GM23248 (cell line): ENCODE measurements around the gene CEMIP2. TPM values are rescaled to one million over a fixed set of nuclear protein-coding genes. Genes with fewer than 3 reads are reported as not detected.

Experiments used
- DNase-seq: peaks from one replicate; pipeline ENCODE4 v3.0.0-alpha.2; 2015
- H2AFZ ChIP-seq: fragments of 200-600 bp; sonication (generic); 2 replicates; pipeline ENCODE4 v1.6.1; 2016; ENCODE audit warnings: antibody characterized with exemption
- H3F3A ChIP-seq: fragments of 200-600 bp; sonication (generic); 2 replicates; pipeline ENCODE4 v1.6.1; 2016; ENCODE audit warnings: mild to moderate bottlenecking, antibody characterized with exemption, mixed run types; ENCODE audit not compliant: insufficient read depth
- H3K27ac ChIP-seq: fragments of 200-600 bp; sonication (generic); 2 replicates; pipeline ENCODE4 v1.5.1; 2016; ENCODE audit warnings: mild to moderate bottlenecking
- H3K27me3 ChIP-seq: fragments of 200-600 bp; sonication (generic); replicated peaks from 2 replicates; pipeline ENCODE4 v1.6.1; 2016; ENCODE audit warnings: mild to moderate bottlenecking; ENCODE audit not compliant: insufficient read depth
- H3K36me3 ChIP-seq: fragments of 200-600 bp; sonication (generic); 2 replicates; pipeline ENCODE4 v1.6.1; 2016; ENCODE audit warnings: low read depth, mild to moderate bottlenecking
- H3K4me1 ChIP-seq: fragments of 200-600 bp; sonication (generic); 2 replicates; pipeline ENCODE4 v1.6.1; 2016; ENCODE audit warnings: mild to moderate bottlenecking; ENCODE audit not compliant: insufficient read depth
- H3K4me2 ChIP-seq: fragments of 200-600 bp; sonication (generic); one replicate; pipeline ENCODE4 v1.6.1; 2016; ENCODE audit warnings: mild to moderate bottlenecking; ENCODE audit not compliant: unreplicated experiment
- H3K4me3 ChIP-seq: fragments of 200-600 bp; sonication (generic); 2 replicates; pipeline ENCODE4 v1.5.1; 2016; ENCODE audit warnings: mild to moderate bottlenecking
- H3K79me2 ChIP-seq: fragments of 200-600 bp; sonication (generic); 2 replicates; pipeline ENCODE4 v1.6.1; 2016; ENCODE audit warnings: mild to moderate bottlenecking; ENCODE audit not compliant: insufficient read depth
- H3K9ac ChIP-seq: fragments of 200-600 bp; sonication (generic); 2 replicates; pipeline ENCODE4 v1.6.1; 2016; ENCODE audit warnings: mild to moderate bottlenecking
- H3K9me2 ChIP-seq: fragments of 200-600 bp; sonication (generic); 2 replicates; pipeline ENCODE4 v1.6.1; 2016; ENCODE audit warnings: mixed run types, mild to moderate bottlenecking, moderate library complexity; ENCODE audit not compliant: insufficient read depth
- H3K9me3 ChIP-seq: fragments of 200-600 bp; sonication (generic); one replicate; pipeline ENCODE4 v1.6.1; 2017; ENCODE audit warnings: low read depth
- H4K20me1 ChIP-seq: fragments of 200-600 bp; sonication (generic); 2 replicates; pipeline ENCODE4 v1.6.0; 2016; ENCODE audit not compliant: insufficient read depth
- EZH2 ChIP-seq: fragments of 200-600 bp; sonication (generic); IDR thresholded peaks from 2 replicates; pipeline ENCODE4 v1.6.1; 2018; ENCODE audit warnings: antibody characterized with exemption, mild to moderate bottlenecking; ENCODE audit not compliant: insufficient read depth, poor library complexity, severe bottlenecking
- EZH2phosphoT487 ChIP-seq: fragments of 200-600 bp; sonication (generic); IDR thresholded peaks from 2 replicates; pipeline ENCODE4 v1.6.1; 2018; ENCODE audit warnings: antibody characterized with exemption, moderate library complexity, mild to moderate bottlenecking, low read depth; ENCODE audit not compliant: insufficient read depth
- WGBS, 2 experiments: methylation state at CpG; one replicate each; pipeline ENCODE4 v1.1.6; 2015 to 2017; ENCODE audit warnings: low lambda C conversion rate in 2 of 2, low coverage in 1 of 2; ENCODE audit errors: missing lambda C conversion rate in 2 of 2; 5-methylcytosine and 5-hydroxymethylcytosine counted together
- in situ Hi-C: fragments of 300-500 bp; cut with MboI; formaldehyde crosslinking; loops from 2 replicates; pipeline ENCODE4 v1.15.0; 2020
- polyA plus RNA-seq: library from polyadenylated mRNA; unstranded; fragments of >200 nt; fragmentation: Nextera tagmentation; extraction: Ambion mirVana; gene quantifications from 2 replicates; pipeline ENCODE4 v1.2.1, GENCODE V29; 2016
- total RNA-seq: library from RNA; depleted of rRNA; stranded (reverse); fragments of >200 nt; shearing (Covaris generic); gene quantifications from 2 replicates; pipeline ENCODE4 v1.2.3, GENCODE V29; 2014

Gene CEMIP2
- total and polyA plus RNA-seq, 2 experiments from 2014 or later = 12.7 to 40.4 TPM

GRCh38 chr9:71709384-71709783 is 58.9 kb downstream of the CEMIP2 start:
- Histone ChIP-seq H3K9ac (no peak overlapping the region), H3K4me3 (no peak overlapping the region), H3K36me3 (peaks cover 65% of the 10 kb centered on the region), H2AFZ (no peak overlapping the region), H4K20me1 (no peaks in the 10 kb centered on the region), H3K4me2 (no peak overlapping the region), H3K4me1 (peaks cover 6% of the 10 kb centered on the region; the same call in 1 of the 2 replicates), H3K27me3 (no peaks in the 10 kb centered on the region), H3F3A (peaks cover 8% of the 10 kb centered on the region; the same call in 1 of the 2 replicates), H3K9me3 (no peaks in the 10 kb centered on the region), H3K27ac (no peak overlapping the region), H3K9me2 (no peaks in the 10 kb centered on the region), H3K79me2 (no peaks in the 10 kb centered on the region)
- 89 to 100% methylated on average over 1 of the region's 1 CpG for WGBS, 2 experiments
- no peak for DNase-seq
- TF ChIP-seq EZH2 = no peak
- no peak for TF ChIP-seq EZH2phosphoT487
- in situ Hi-C loops = loop anchor here (10.0 kb wide), 1 partner anchor 105 kb away; no protein-coding TSS in a partner anchor

- Histone ChIP-seq H3K4me3 (no peak overlapping the region), H3K9ac (no peak overlapping the region), H3K9me3 (no peaks in the 10 kb centered on the region), H2AFZ (no peak overlapping the region), H3K4me2 (no peak overlapping the region), H3K27me3 (no peaks in the 10 kb centered on the region), H3K36me3 (peaks cover 43% of the 10 kb centered on the region), H3F3A (peaks cover 8% of the 10 kb centered on the region; the same call in 1 of the 2 replicates), H3K79me2 (no peaks in the 10 kb centered on the region), H3K27ac (no peak overlapping the region), H3K4me1 (peaks cover 6% of the 10 kb centered on the region), H3K9me2 (no peaks in the 10 kb centered on the region), H4K20me1 (no peaks in the 10 kb centered on the region)
- in situ Hi-C loops = loop anchor here (10.0 kb wide), 1 partner anchor 101 kb away; no protein-coding TSS in a partner anchor
- 52 to 70% methylated on average over 1 of the region's 1 CpG for WGBS, 2 experiments
- TF ChIP-seq EZH2 = no peak
- TF ChIP-seq EZH2phosphoT487 = no peak
- DNase-seq = no peak
These were observed 62.1 kb downstream of the CEMIP2 start for GRCh38 chr9:71706176-71706575.

- Histone ChIP-seq H2AFZ (no peak overlapping the region), H3K9ac (no peak overlapping the region), H3K9me3 (no peaks in the 10 kb centered on the region), H3K79me2 (no peaks in the 10 kb centered on the region), H3K27me3 (no peaks in the 10 kb centered on the region), H3K4me3 (no peak overlapping the region), H3K4me2 (no peak overlapping the region), H3K9me2 (no peaks in the 10 kb centered on the region), H3F3A (peaks cover 8% of the 10 kb centered on the region; the same call in 1 of the 2 replicates), H3K27ac (no peak overlapping the region), H3K4me1 (peaks cover 6% of the 10 kb centered on the region), H4K20me1 (no peaks in the 10 kb centered on the region), H3K36me3 (peaks cover 43% of the 10 kb centered on the region)
- in situ Hi-C loops = loop anchor here (10.0 kb wide), 1 partner anchor 100 kb away; no protein-coding TSS in a partner anchor
- DNase-seq = peak; percentile 35
- TF ChIP-seq EZH2phosphoT487 = no peak
- no peak for TF ChIP-seq EZH2
- 81 to 82% methylated on average over 1 of the region's 1 CpG for WGBS, 2 experiments
These were observed 63.5 kb downstream of the CEMIP2 start for GRCh38 chr9:71704796-71705195.

GRCh38 chr9:71703172-71703872 is 65.0 kb downstream of the CEMIP2 start:
- H3K36me3 ChIP-seq = peaks cover 47% of the 10 kb centered on the region
- no peak overlapping the region for H3K4me2 ChIP-seq
- no peak overlapping the region for H3K4me3 ChIP-seq
- no peak overlapping the region for H3K9ac ChIP-seq
- in situ Hi-C loops = loop anchor here (10.0 kb wide), 1 partner anchor 99 kb away; no protein-coding TSS in a partner anchor
- no peaks in the 10 kb centered on the region for H3K9me2 ChIP-seq
- no peaks in the 10 kb centered on the region for H3K27me3 ChIP-seq
- H4K20me1 ChIP-seq = no peaks in the 10 kb centered on the region
- no peak overlapping the region for H2AFZ ChIP-seq
- peak; percentile 54 for DNase-seq
- H3K79me2 ChIP-seq = no peaks in the 10 kb centered on the region
- peaks cover 6% of the 10 kb centered on the region for H3K4me1 ChIP-seq
- no peaks in the 10 kb centered on the region for H3K9me3 ChIP-seq
- no peak overlapping the region for H3K27ac ChIP-seq
- 69 to 71% methylated on average over 6 of the region's 6 CpGs for WGBS, 2 experiments
- TF ChIP-seq EZH2 (no peak), EZH2phosphoT487 (no peak)
- peaks cover 2% of the 10 kb centered on the region for H3F3A ChIP-seq
